Measurements from ENCODE around the gene ATP5F1E.
"Not testable (repeated sequence)": the region's sequence is repeated elsewhere in the genome, so short reads cannot be mapped to it uniquely, and the experiment has no call there.

The ATP5F1E gene

GRCh38 chr20:59042796-59043631, 10.9 kb upstream of the ATP5F1E start:
- DNase-seq (ENCODE audit: low read depth): peak; percentile 77

DNA sequence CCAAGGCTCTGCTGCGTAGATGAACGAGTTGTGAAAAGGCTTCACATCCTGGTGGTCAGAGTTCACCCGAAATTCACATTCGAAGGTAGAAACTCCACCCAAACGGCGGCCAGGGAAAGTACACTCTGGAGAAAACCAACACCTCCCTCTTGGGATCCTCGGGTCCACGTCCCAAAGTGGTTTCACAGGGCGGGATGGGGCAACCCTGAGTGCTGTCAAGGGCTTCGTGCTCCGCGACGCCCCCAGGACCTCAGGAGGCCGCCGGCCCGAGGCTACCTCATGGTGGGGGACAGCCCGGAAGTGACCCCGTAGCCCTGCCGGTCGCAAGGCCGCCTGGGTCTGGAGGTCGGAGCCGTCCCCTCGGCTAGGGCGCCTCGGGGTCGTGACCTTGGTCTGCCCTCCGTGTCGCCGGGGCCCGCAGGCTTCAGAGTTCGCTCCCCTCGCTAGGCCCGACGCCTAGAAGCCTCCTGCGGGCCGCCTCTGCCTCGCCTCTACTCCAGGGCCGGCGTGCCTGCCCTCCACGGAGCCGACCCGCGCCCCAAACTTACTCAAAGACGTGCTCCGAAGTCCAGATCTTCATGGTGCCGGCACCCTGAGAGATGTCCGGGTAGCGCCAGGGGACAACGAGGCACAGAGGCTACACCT, 10.1 kb upstream of the ATP5F1E start, which contains the start of gene PRELID3B:
Gene PRELID3B (minus strand): TSS at position 636 of the 645 bp plus-strand sequence. CDS start 56 bp downstream, at position 580.
- DNase-seq (ENCODE audit: low read depth): no peak

- DNase-seq (ENCODE audit: low read depth): not testable (repeated sequence)
Measured at GRCh38 chr20:59041487-59041886, 9.4 kb upstream of the ATP5F1E start.

DNA sequence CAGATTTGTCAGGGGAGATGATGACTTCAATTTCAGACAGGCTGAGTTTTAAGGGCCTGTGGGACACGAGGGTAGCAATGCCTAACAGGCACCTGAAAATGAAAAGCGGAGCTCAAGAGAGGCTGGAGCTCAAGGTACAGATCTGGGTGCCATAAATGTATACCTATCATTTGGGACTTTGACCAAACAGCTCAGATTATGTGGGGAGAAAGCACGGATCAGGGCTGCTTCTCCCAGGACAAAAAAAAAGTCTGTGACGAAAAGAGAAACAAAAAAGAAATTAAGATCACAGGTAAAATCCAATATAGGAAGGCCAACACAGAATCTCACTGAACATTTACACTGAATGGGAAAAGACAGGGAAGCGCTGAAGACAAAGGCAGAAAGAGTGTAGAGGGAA, 8.5 kb upstream of the ATP5F1E start:
- no peak for DNase-seq (ENCODE audit: low read depth)

- no peak for DNase-seq (ENCODE audit: low read depth)
Measured at GRCh38 chr20:59039233-59039632, 7.1 kb upstream of the ATP5F1E start.

DNA sequence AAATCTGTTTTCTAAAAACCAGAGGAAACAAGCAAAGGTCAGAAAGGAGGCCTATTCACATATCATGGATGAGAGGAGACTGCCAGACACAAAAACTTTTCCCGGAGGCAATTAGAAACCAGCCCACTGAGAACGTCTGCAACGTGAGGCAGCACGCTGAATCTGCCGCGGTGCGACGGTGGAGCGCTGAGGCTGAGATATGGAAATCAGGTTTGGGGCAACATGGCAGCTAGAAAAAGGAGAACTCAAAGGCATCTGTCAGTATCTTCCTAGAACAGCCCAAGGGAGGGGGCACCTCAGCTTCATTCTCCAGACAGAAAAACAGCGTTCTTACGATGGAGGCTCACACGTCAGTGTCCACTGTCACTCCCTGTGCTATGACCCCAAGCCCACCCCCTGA, 5.3 kb upstream of the ATP5F1E start:
- no peak for DNase-seq (ENCODE audit: low read depth)

GRCh38 chr20:59035381-59035780, 3.2 kb upstream of the ATP5F1E start:
- DNase-seq (ENCODE audit: low read depth): no peak

DNA sequence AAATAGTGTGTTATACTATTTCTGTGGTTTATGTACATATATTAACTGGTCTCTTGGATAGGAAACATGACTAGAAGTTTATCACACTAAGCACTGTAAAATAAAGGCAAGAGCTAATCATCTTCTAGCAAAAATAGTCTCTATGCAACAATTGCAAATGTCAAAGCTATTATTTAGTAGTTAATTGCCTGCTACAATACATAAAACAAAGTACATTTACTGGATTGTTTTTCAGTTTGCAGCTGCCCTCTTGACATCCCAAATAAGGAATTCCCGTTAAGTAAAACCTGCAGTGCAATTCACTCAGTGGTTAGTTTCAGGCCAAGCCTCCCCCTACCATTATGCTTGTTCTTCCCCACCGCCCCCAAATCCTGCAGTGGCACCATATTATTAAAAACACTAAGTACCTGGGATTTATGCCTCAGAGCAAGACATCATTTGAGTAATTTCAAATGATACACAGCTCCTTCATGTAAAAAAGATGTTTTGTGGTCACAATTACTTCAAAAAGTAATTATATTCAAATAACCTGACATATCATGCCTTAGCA, 1.6 kb upstream of the ATP5F1E start:
- DNase-seq (ENCODE audit: low read depth): no peak

GRCh38 chr20:59033093-59033492, 958 bp upstream of the ATP5F1E start:
- no peak for DNase-seq (ENCODE audit: low read depth)

- no peak for DNase-seq (ENCODE audit: low read depth)
Measured at GRCh38 chr20:59032713-59033059, 551 bp upstream of the ATP5F1E start.

DNA sequence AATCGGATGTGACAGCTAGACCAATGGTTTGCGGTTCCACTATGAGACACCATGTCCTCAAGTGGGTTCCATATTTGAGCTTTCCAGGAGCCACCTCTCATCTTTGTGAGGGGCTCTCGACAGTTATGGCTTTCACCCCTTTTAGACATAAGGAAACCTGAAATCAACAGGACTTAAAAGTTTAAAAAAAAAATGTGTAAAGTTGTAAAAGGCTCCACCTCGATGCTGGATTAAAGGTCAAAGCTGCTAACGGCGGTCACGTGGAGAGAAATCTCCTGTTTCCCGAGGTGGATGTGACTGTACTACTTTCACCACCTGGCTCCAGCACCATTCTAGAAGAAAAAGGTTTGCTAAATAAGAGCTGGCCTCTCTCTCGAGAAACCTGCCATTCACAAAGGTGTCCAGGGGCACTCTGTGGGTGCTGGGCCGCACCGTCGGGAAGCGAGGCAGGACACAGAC, 542 bp downstream of the ATP5F1E start:
- DNase-seq (ENCODE audit: low read depth): no peak

GRCh38 chr20:59030911-59031563, 1.1 kb downstream of the ATP5F1E start:
- DNase-seq (ENCODE audit: low read depth): no peak

- no peak for DNase-seq (ENCODE audit: low read depth)
Measured at GRCh38 chr20:59028812-59029211, 3.3 kb downstream of the ATP5F1E start.

- no peak for DNase-seq (ENCODE audit: low read depth)
Measured at GRCh38 chr20:59027741-59028320, 4.3 kb downstream of the ATP5F1E start.

- DNase-seq (ENCODE audit: low read depth): no peak
Measured at GRCh38 chr20:59026904-59027740, 5.0 kb downstream of the ATP5F1E start.

DNA sequence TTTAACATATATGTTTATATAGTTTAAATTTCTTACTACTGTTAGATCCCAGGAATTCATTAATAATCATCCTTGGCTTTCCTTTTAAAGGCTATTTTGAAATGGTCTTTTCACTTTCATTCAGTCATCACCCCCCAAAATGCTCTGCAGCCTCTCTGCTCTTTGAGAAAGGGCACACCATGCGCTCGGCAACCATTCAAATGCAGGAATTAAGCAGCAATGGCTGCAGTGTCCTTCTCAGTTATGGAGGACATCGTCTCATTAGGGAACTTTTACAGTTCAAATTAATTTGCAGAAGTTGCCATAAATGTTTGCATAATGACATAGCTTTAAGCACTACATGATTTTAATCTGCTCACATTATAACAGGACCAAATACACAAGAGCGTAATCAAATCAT, 6.6 kb downstream of the ATP5F1E start:
- DNase-seq (ENCODE audit: low read depth): no peak

DNA sequence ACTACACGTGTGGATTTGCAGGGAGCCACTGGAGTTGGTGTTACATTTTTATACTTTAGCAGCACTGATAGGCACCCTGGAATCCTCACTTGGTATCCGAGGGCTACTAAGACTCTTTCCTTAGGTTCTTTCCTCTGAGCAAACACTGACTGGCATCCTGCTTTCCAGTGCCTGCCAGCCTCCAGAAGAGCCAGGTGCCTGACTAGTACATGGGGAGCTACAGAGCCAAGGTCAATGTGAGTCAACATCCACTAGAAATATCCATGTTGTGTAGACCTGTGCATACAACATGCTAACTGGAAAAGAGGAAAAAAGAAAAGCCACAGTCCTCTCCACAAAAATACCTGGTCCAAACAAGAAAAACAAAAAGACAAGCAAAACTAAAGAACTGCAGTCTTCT, 7.0 kb downstream of the ATP5F1E start:
- no peak for DNase-seq (ENCODE audit: low read depth)

DNA sequence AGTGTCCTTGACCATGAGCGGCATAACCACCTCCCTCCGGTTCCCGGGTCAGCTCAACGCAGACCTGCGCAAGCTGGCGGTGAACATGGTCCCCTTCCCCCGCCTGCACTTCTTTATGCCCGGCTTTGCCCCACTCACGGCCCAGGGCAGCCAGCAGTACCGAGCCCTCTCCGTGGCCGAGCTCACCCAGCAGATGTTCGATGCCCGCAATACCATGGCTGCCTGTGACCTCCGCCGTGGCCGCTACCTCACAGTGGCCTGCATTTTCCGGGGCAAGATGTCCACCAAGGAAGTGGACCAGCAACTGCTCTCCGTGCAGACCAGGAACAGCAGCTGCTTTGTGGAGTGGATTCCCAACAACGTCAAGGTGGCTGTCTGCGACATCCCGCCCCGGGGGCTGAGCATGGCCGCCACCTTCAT, 8.0 kb downstream of the ATP5F1E start:
- DNase-seq (ENCODE audit: low read depth): no peak

DNA sequence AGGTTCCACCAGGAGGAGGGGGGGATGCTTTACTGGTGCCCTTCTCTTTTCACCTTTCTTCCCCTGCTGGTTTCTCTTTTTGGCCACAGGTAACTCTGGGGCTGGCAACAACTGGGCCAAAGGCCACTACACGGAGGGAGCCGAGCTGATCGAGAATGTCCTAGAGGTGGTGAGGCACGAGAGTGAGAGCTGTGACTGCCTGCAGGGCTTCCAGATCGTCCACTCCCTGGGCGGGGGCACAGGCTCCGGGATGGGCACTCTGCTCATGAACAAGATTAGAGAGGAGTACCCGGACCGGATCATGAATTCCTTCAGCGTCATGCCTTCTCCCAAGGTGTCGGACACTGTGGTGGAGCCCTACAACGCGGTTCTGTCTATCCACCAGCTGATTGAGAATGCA, 8.5 kb downstream of the ATP5F1E start:
- DNase-seq (ENCODE audit: low read depth): no peak

DNA sequence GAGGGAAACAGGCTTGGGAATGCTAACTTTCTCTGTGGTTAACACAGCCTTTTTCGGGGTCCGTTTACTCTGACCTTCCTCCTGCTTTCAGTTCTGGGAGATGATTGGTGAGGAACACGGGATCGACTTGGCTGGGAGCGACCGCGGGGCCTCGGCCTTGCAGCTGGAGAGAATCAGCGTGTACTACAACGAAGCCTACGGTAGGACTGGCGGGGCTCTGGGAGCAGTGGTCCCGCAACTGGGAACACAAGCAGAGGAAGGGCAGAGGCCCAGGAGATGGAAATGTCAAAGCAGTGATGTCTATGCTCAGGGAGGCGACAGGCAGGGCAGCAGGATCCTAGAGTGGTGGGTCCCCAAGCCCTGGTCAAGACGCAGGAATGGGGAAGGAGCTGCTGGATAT, 9.4 kb downstream of the ATP5F1E start:
- no peak for DNase-seq (ENCODE audit: low read depth)

- no peak for DNase-seq (ENCODE audit: low read depth)
Measured at GRCh38 chr20:59020938-59021551, 11.1 kb downstream of the ATP5F1E start.

All from stimulated activated CD8-positive, alpha-beta memory T cell treated with anti-CD3 and anti-CD28 coated beads, Interleukin-15, amount 100 ng/mL, for 1 hour (primary cell).